Prostate gland (tissue), 2 donors: ENCODE data around the gene CEBPZOS. TPM values are rescaled to one million over a fixed set of nuclear protein-coding genes. Genes with fewer than 3 reads are reported as not detected.

ENCODE experiments used
- DNase-seq: peaks from one replicate; pipeline ENCODE4 v3.0.0-alpha.2; 2019; ENCODE audit warnings: low spot score
- H3K27ac ChIP-seq, 2 donors: fragments of 200-600 bp; sonication (generic); 2 replicates each; pipeline ENCODE4 v1.5.1; 2017 to 2019
- H3K27me3 ChIP-seq: fragments of 200-600 bp; sonication (generic); replicated peaks from 2 replicates; pipeline ENCODE4 v1.5.1; 2019; ENCODE audit not compliant: insufficient read depth
- H3K36me3 ChIP-seq, 2 donors: fragments of 200-600 bp; sonication (generic); 1 replicate in 1 of 2; 2 replicates in 1 of 2; pipeline versions ENCODE4 v1.5.1 to v1.8.1; 2017 to 2019
- H3K4me1 ChIP-seq: fragments of 200-600 bp; sonication (generic); replicated peaks from 2 replicates; pipeline ENCODE4 v1.5.1; 2019
- H3K4me3 ChIP-seq, 2 donors: fragments of 200-600 bp; sonication (generic); 2 replicates each; pipeline ENCODE4 v1.5.1; 2017 to 2019
- H3K9me3 ChIP-seq: fragments of 200-600 bp; sonication (generic); 2 replicates; pipeline ENCODE4 v1.5.1; 2017
- CTCF ChIP-seq, 4 experiments: fragments of 200-600 bp in 2 of 4; fragments of 450-650 bp in 2 of 4; sonication (generic) in 2 of 4; IDR thresholded peaks; 1 replicate in 3 of 4; 2 replicates in 1 of 4; pipeline ENCODE4 v1.5.1; 2016 to 2019; ENCODE audit warnings: antibody characterized with exemption in 4 of 4, mild to moderate bottlenecking in 2 of 4, moderate library complexity in 2 of 4
- POLR2A ChIP-seq: fragments of 450-650 bp; IDR thresholded peaks from one replicate; pipeline ENCODE4 v1.6.1; 2016; ENCODE audit warnings: antibody characterized with exemption, mild to moderate bottlenecking
- POLR2AphosphoS5 ChIP-seq: sonication (generic); formaldehyde crosslinking; IDR thresholded peaks from one replicate; pipeline ENCODE4 v1.6.1; 2017; ENCODE audit warnings: antibody characterized with exemption
- WGBS: methylation state at CpG from one replicate; pipeline ENCODE4 v1.1.5; 2018; 5-methylcytosine and 5-hydroxymethylcytosine counted together
- intact Hi-C: fragments of 100-400 bp; cut with DNase I; formaldehyde crosslinking; loops from one replicate; pipeline ENCODE4 v1.14.2; 2022
- total RNA-seq, 2 donors: library from RNA; depleted of rRNA; stranded (reverse); fragments of >200 nt; gene quantifications; one replicate each; pipeline ENCODE4 v1.1.0, GENCODE V29; 2016

CEBPZOS gene
- total RNA-seq, result 10 to 100 TPM; 24.3 to 45.2 TPM

GRCh38 chr2:37196320-37197195 is at the start of gene CEBPZOS:
Gene CEBPZOS (plus strand): TSS chr2:37196496. CDS start chr2:37199705, 3,209 bp downstream.
- no peaks in the 10 kb centered on the region for H3K4me1 ChIP-seq
- peak within 1 kb of the TSS; percentile 63 to 67 for H3K4me3 ChIP-seq
- TF ChIP-seq POLR2A (peak; percentile 88), POLR2AphosphoS5 (peak; percentile 95), CTCF (IDR thresholded peaks at IDR 0.05) (peak in 1 of 4 experiments; percentile 14)
- H3K27me3 ChIP-seq, result no peaks in the 10 kb centered on the region
- no peaks in the 10 kb centered on the region for H3K9me3 ChIP-seq
- DNase-seq, result peak; percentile 78
- H3K27ac ChIP-seq, result peak within 1 kb of the TSS; percentile 78 to 85
- under 1% methylated on average over 72 of the region's 72 CpGs for WGBS
- intact Hi-C loops, result no loop called here
- peaks cover 0 to 9% of the 10 kb centered on the region in 2 donors for H3K36me3 ChIP-seq

GRCh38 chr2:37148325-37148724 is 48.0 kb upstream of the CEBPZOS start:
- DNase-seq, result peak; percentile 10
- no peaks in the 10 kb centered on the region for H3K36me3 ChIP-seq

GRCh38 chr2:37149626-37150322 is 46.5 kb upstream of the CEBPZOS start:
- intact Hi-C loops, result no loop called here
- Histone ChIP-seq H3K4me3 (no peak overlapping the region), H3K4me1 (no peaks in the 10 kb centered on the region), H3K27ac (peak overlapping the region; percentile 12 to 41), H3K9me3 (no peaks in the 10 kb centered on the region), H3K27me3 (no peaks in the 10 kb centered on the region), H3K36me3 (no peaks in the 10 kb centered on the region)
- no peak for DNase-seq
- TF ChIP-seq CTCF (IDR thresholded peaks at IDR 0.05), result no peak
- no peak for TF ChIP-seq POLR2AphosphoS5
- TF ChIP-seq POLR2A, result no peak
- 18% methylated on average over 6 of the region's 6 CpGs for WGBS

More at GRCh38 chr2:37148325-37148724, 48.0 kb upstream of the CEBPZOS start:
- WGBS, result 53% methylated on average over 7 of the region's 7 CpGs
- peak overlapping the region in 1 of 2 donors; percentile 20 for H3K27ac ChIP-seq
- no peak overlapping the region for H3K4me3 ChIP-seq
- intact Hi-C loops, result no loop called here
- TF ChIP-seq POLR2A, result no peak
- TF ChIP-seq CTCF (IDR thresholded peaks at IDR 0.05), result no peak
- TF ChIP-seq POLR2AphosphoS5, result peak; percentile 48
- no peaks in the 10 kb centered on the region for H3K27me3 ChIP-seq
- no peaks in the 10 kb centered on the region for H3K4me1 ChIP-seq
- no peaks in the 10 kb centered on the region for H3K9me3 ChIP-seq

DNA sequence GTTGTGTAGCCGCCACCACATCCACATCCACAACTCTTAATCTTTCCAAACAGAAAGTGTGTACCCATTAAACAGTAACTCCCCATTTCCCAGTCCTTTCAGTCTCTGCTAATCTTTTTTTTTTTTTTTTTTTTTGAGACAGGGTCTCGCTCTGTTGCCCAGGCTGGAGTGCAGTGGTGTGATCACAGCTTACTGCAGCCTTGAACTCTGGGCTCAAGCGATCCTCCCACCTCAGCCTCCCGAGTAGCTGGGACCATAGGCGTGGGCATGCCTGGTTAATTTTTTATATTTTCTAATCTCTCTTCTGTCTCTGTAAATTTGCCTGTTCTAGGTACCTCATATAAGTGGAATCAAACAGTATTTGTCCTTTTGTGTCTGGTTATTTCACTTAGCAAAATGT is 43.1 kb upstream of the CEBPZOS start:
- Histone ChIP-seq H3K36me3 (no peaks in the 10 kb centered on the region), H3K27ac (no peak overlapping the region), H3K9me3 (no peaks in the 10 kb centered on the region), H3K4me1 (no peaks in the 10 kb centered on the region), H3K4me3 (no peak overlapping the region), H3K27me3 (no peaks in the 10 kb centered on the region)
- DNase-seq, result no peak
- WGBS, result 88% methylated on average over 5 of the region's 5 CpGs
- TF ChIP-seq POLR2A (no peak), POLR2AphosphoS5 (no peak), CTCF (IDR thresholded peaks at IDR 0.05) (no peak)
- intact Hi-C loops, result no loop called here
